GM19452 (cell line): ENCODE measurements around the gene PRSS8.

ENCODE experiments used
- ATAC-seq: cut with Tn5 transposase; IDR thresholded peaks from one replicate; pipeline ENCODE4 v1.9.1; 2021; ENCODE audit not compliant: unreplicated experiment

The PRSS8 gene

GRCh38 chr16:31129568-31130335 lies 5.8 kb downstream of the PRSS8 start:
- ATAC-seq = no peak

GRCh38 chr16:31128711-31129567 lies 6.6 kb downstream of the PRSS8 start:
- no peak for ATAC-seq

DNA sequence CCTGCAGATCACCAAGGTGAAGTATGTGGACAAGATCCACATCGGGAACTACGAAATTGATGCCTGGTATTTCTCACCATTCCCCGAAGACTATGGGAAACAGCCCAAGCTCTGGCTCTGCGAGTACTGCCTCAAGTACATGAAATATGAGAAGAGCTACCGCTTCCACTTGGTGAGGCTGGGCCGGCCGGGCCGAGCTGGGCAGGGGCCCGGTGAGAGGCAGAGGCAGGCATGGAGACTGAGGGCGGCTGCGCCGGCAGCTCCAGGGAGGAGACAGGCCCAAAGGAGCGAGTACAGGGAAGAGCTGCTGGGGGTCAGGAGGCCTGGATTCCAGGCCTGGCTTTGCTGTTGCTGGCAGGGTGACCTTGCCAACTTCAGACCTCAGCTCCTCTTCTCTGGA lies 8.3 kb downstream of the PRSS8 start:
- ATAC-seq = no peak

DNA sequence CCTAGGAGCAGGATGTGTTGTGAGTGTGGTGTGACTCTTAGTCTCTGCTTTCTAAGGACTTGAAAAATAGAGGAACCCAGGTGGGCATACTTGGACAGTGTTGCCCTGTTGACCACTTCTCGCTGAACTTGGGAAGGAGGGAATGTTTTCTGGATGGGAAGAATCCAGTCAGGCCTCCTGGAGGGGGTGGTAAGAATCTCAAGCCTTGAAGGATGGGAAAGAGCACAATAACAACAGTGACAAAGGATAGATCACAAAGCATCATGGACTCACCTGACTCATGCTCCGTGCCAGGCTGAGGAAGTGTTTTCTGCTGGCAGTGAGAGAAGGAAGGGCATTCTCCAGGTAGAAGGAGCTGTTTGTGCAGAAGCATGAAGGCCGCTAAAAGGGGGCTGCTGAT lies 9.7 kb downstream of the PRSS8 start:
- no peak for ATAC-seq

DNA sequence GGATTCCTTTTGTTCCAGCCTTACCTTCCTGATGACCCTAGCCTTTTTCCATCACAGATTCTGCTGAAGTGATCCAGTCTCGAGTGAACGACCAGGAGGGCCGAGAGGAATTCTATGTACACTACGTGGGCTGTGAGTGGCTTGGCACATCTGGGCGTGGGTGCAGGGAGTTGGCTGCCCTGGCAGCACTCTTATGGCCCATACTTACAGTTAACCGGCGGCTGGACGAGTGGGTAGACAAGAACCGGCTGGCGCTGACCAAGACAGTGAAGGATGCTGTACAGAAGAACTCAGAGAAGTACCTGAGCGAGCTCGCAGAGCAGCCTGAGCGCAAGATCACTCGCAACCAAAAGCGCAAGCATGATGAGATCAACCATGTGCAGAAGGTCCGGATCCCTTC lies 15.4 kb downstream of the PRSS8 start:
- no peak for ATAC-seq

DNA sequence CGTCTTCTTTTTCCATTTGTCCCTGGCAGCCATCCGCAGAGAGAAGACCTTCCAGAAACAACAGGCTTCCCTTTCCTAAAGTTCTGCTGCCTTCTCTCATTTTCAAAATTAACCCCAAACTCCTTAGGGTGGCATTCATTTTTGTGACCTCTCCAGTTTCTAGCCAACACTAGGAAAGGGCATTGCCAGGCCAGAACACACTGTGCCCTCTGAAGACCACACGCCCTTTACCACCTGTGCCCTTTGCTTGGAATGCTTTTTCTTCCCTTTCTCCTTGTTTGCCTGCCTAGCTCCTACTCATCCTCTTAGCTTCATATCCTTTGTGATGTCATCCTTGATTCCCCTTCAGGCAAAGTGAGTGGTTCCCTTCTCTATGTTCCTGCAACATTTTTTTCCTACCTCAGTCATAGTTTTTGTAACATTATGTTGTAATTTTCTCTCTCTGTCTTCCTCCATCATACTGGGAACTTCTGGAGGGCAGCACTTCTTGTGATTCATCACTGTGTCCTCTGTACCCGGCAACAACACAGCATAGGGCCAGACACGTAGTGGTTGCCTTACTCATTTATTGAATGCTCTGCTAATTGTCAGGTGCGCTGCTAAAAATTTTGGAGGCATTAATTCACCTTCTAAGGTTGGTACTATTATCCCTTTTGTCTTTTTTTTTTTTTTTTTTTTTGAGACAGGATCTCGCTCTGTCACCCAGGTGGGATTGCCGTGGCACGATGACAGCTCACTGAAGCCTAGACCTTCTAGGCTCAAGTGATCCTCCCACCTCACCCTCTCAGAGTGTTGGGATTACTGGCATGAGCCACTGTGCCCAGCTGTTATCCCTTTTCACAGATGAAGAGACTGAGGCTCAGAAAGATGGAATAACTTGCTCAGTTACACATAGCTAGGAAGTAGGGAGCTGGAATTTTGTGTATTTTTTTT lies 17.0 kb downstream of the PRSS8 start:
- no peak for ATAC-seq

GRCh38 chr16:31117384-31118222 lies 17.9 kb downstream of the PRSS8 start, which contains the start of gene KAT8:
Gene KAT8 (plus strand): TSS chr16:31117664. CDS start chr16:31117682, 18 bp downstream.
- ATAC-seq = peak; percentile 85

DNA sequence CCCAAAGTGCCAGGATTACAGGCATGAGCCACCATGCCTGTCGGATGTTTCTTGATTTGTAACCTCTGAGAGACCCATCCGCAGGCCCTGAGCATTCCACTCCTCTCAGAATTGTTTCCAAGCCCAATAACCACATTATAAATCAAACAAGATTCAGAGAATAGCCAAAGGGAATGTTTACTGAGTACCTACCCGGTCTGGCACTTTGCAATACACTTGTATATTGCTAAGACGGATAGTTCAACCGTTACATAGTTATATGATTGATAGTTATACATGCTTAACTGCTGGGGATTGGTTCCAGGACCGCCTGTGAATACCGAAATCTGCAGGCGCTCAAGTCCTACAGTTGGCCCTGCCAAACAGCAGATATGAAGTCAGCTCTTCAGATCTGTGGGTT lies 21.1 kb downstream of the PRSS8 start:
- ATAC-seq = no peak

- no peak for ATAC-seq
Measured at GRCh38 chr16:31113121-31114120, 22.1 kb downstream of the PRSS8 start.

DNA sequence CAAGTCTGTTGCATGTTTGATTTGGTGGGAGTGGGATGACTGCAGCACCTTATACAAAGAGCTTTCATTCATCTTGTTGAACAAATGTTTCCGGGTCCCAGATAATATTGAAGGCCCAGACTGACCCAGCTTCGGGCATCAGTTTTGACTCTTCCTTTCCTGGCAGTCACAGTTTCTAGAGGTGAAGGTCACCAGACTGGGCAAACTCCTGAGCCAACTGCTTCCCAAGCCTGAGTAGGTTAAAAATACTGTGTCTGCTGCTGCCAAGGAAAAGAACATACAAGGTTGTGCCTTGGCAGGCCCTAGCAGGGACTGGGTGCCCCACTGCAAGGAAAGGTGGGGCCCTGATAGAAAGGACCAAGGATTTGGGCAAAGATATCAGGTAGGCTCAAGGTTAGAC lies 22.8 kb downstream of the PRSS8 start:
- ATAC-seq = no peak

GRCh38 chr16:31111881-31112466 lies 23.6 kb downstream of the PRSS8 start:
- no peak for ATAC-seq

- ATAC-seq = no peak
Measured at GRCh38 chr16:31110106-31111034, 25.2 kb downstream of the PRSS8 start.

DNA sequence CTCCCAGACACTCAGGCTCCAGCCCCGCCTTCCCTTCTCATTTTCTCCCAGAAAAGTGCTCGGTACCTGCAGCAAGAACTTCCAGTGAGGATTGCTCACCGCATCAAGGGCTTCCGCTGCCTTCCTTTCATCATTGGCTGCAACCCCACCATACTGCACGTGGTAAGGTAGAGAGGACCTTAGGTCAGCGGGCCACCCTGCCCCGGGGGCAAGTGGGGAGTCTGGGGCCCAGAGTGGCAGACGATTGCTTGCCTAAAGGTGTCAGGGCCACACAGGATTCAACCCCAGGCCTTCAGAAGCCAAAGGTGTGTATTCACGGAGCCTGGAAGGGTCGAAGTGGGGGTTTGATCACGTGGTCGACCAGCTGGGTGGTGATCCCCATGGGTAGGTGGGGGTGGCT lies 25.9 kb downstream of the PRSS8 start:
- ATAC-seq = no peak

- no peak for ATAC-seq
Measured at GRCh38 chr16:31108794-31109558, 26.6 kb downstream of the PRSS8 start.

GRCh38 chr16:31108035-31108793 lies 27.3 kb downstream of the PRSS8 start, which contains the start of gene BCKDK:
Gene BCKDK (plus strand): TSS chr16:31108386. CDS start chr16:31109224, 838 bp downstream.
- ATAC-seq = peak; percentile 83

- ATAC-seq = peak; percentile 49
Measured at GRCh38 chr16:31107465-31107867, 28.1 kb downstream of the PRSS8 start.
